Activated naive CD8-positive, alpha-beta T cell treated with anti-CD3 and anti-CD28 coated beads, Interleukin-2, amount 50 U/mL, for 24 hours (primary cell): ENCODE measurements around the gene EFHC2.
"Not testable (repeated sequence)": the region's sequence is repeated elsewhere in the genome, so short reads cannot be mapped to it uniquely, and the experiment has no call there.

ENCODE experiments used
- ATAC-seq: fragments of 150-1000 bp; cut with Tn5 transposase; one replicate; pipeline ENCODE4 v1.10.0; 2021
- DNase-seq: peaks from one replicate; pipeline ENCODE4 v3.0.0; 2021
- H3K27ac Mint-ChIP-seq: one replicate; pipeline ENCODE4 v1.8.0; 2021; ENCODE audit warnings: mild to moderate bottlenecking, mixed read lengths
- H3K27me3 Mint-ChIP-seq: one replicate; pipeline ENCODE4 v1.8.0; 2021; ENCODE audit warnings: mixed read lengths
- H3K36me3 Mint-ChIP-seq: one replicate; pipeline ENCODE4 v1.8.0; 2021; ENCODE audit warnings: low read depth, mixed read lengths
- H3K4me1 Mint-ChIP-seq: one replicate; pipeline ENCODE4 v1.8.0; 2021; ENCODE audit warnings: mixed read lengths
- H3K4me3 Mint-ChIP-seq: one replicate; pipeline ENCODE4 v1.8.0; 2021; ENCODE audit warnings: mild to moderate bottlenecking, moderate library complexity, mixed read lengths
- H3K9me3 Mint-ChIP-seq: one replicate; pipeline ENCODE4 v1.8.0; 2021; ENCODE audit warnings: mixed read lengths

EFHC2 gene

DNA sequence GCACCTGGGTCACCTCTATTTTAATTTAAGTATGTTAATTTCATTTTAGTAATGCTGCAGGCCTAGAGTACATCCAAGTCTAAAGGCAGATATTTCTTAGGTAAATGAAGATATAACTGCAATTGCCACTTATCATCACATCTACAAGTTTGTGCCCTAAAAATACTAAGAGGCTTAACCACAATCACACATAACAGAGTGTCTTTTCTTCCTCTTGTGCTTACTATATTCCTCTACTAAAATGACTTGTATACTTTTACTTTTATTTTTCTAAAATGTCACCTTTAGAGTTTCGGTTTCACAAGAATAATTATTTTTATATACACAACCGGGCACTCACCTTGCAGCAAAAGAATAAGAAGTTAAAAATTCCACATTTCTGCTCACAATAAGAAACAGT, 77.9 kb downstream of the EFHC2 start:
- Mint-ChIP-seq H3K27ac (no peak overlapping the region), H3K36me3 (no peaks in the 10 kb centered on the region), H3K9me3 (peaks cover 5% of the 10 kb centered on the region), H3K4me3 (no peak overlapping the region), H3K4me1 (peaks cover 27% of the 10 kb centered on the region), H3K27me3 (no peaks in the 10 kb centered on the region)
- DNase-seq (no peak), ATAC-seq (no peak)

DNA sequence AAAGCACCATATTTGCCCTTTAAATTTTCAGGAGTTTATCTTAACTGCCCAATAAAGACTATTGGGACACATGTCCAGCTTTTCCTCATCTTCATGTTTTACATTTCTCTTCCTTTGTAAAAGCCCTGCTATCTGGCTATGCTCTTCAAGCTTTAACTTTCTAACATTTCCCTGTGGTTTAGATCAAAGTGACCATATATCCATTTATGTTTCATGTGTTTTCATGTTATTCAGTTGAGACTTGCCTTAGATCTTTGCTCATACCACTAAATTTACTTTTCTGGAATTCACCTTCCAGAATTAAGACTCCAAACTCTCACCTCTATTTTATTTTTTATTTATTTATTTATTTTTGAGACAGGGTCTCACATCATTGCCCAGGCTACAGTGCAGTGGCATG, 78.5 kb downstream of the EFHC2 start:
- H3K27me3 Mint-ChIP-seq = no peaks in the 10 kb centered on the region
- DNase-seq (no peak), ATAC-seq (no peak)
- no peak overlapping the region for H3K27ac Mint-ChIP-seq
- no peaks in the 10 kb centered on the region for H3K36me3 Mint-ChIP-seq
- H3K4me3 Mint-ChIP-seq = no peak overlapping the region
- peaks cover 32% of the 10 kb centered on the region for H3K4me1 Mint-ChIP-seq
- H3K9me3 Mint-ChIP-seq = peaks cover 5% of the 10 kb centered on the region

DNA sequence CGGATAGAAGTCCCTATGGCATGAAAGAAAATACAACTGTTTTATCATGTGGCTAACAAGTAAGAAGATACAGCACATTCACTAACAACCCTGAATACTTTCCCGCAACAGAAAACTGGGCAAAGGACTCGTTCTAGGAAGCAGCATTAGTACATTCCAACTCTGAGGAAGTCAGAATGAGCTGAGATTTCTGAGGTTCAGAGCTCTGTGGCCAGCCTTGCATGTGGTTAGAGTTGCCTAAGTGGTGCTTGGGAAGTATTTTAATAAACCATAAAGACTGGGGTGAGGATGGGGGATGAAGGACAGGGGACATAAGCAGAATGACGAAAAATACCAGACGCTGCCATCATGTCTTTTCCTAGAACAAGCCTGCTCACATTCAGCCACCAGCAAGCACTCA, 82.2 kb downstream of the EFHC2 start:
- no peak overlapping the region for H3K27ac Mint-ChIP-seq
- no peak overlapping the region for H3K4me3 Mint-ChIP-seq
- no peaks in the 10 kb centered on the region for H3K36me3 Mint-ChIP-seq
- H3K27me3 Mint-ChIP-seq = no peaks in the 10 kb centered on the region
- no peaks in the 10 kb centered on the region for H3K9me3 Mint-ChIP-seq
- ATAC-seq (no peak), DNase-seq (no peak)
- H3K4me1 Mint-ChIP-seq = peaks cover 39% of the 10 kb centered on the region

GRCh38 chrX:44260609-44261008, 82.9 kb downstream of the EFHC2 start:
- no peak for ATAC-seq
- peaks cover 2% of the 10 kb centered on the region for H3K36me3 Mint-ChIP-seq
- H3K4me3 Mint-ChIP-seq = no peak overlapping the region
- peaks cover 6% of the 10 kb centered on the region for H3K9me3 Mint-ChIP-seq
- peaks cover 39% of the 10 kb centered on the region for H3K4me1 Mint-ChIP-seq
- no peaks in the 10 kb centered on the region for H3K27me3 Mint-ChIP-seq
- no peak overlapping the region for H3K27ac Mint-ChIP-seq
- no peak for DNase-seq

- H3K4me3 Mint-ChIP-seq, DNase-seq: not testable (repeated sequence)
- peaks cover 15% of the 10 kb centered on the region for H3K9me3 Mint-ChIP-seq
These were observed 87.7 kb downstream of the EFHC2 start for GRCh38 chrX:44255742-44256141.

GRCh38 chrX:44253575-44253942, 89.9 kb downstream of the EFHC2 start:
- no peak for ATAC-seq
- Mint-ChIP-seq H3K4me1 (peaks cover 32% of the 10 kb centered on the region), H3K27me3 (no peaks in the 10 kb centered on the region)

More at GRCh38 chrX:44255742-44256141, 87.7 kb downstream of the EFHC2 start:
- H3K27me3 Mint-ChIP-seq, H3K36me3 Mint-ChIP-seq, ATAC-seq: not testable (repeated sequence)
- Mint-ChIP-seq H3K27ac (peak overlapping the region; percentile 43), H3K4me1 (peaks cover 41% of the 10 kb centered on the region)

DNA sequence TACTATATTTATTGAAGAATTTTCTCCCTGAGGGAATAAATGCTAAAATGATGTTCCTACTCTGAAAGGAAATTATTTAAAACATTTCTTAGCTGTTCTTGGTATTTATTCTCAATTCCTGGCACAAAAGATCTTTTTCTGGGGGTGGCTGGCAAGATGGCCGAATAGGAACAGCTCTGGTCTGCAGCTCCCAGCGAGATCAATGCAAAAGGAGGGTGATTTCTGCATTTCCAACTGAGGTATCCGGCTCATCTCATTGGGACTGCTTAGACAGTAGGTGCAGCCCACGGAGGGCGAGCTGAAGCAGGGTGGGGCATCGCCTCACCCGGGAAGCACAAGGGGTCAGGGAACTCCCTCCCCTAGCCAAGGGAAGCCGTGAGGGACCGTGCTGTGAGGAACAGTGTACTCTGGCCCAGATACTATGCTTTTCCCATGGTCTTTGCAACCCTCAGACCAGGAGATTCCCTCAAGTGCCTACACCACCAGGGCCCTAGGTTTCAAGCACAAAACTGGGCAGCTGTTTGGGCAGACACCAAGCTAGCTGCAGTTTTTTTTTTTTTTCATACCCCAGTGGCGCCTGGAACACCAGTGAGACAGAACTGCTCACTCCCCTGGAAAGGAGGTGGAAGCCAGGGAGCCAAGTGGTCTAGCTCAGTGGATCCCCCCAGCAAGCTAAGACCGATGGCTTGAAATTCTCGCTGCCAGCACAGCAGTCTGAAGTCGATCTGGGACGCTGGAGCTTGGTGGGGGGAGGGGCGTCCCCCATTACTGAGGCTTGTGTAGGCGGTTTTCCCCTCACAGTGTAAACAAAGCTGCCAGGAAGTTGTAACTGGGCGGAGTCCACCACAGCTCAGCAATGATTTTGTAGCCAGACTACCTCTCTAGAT, 90.5 kb downstream of the EFHC2 start:
- H3K4me3 Mint-ChIP-seq = not testable (repeated sequence)

More at GRCh38 chrX:44253575-44253942, 89.9 kb downstream of the EFHC2 start:
- Mint-ChIP-seq H3K36me3 (peaks cover 10% of the 10 kb centered on the region), H3K27ac (peak overlapping the region; percentile 60), H3K9me3 (peaks cover 15% of the 10 kb centered on the region), H3K4me3 (no peak overlapping the region)
- DNase-seq = no peak

GRCh38 chrX:44247468-44247867, 96.0 kb downstream of the EFHC2 start:
- H3K4me3 Mint-ChIP-seq = no peak overlapping the region
- DNase-seq = no peak

More for the DNA sequence above, 90.5 kb downstream of the EFHC2 start:
- H3K36me3 Mint-ChIP-seq = peaks cover 10% of the 10 kb centered on the region
- peak; percentile 54 for DNase-seq
- ATAC-seq, H3K27me3 Mint-ChIP-seq: not testable (repeated sequence)
- H3K4me1 Mint-ChIP-seq = peaks cover 32% of the 10 kb centered on the region
- peak overlapping the region; percentile 60 for H3K27ac Mint-ChIP-seq
- peaks cover 15% of the 10 kb centered on the region for H3K9me3 Mint-ChIP-seq

DNA sequence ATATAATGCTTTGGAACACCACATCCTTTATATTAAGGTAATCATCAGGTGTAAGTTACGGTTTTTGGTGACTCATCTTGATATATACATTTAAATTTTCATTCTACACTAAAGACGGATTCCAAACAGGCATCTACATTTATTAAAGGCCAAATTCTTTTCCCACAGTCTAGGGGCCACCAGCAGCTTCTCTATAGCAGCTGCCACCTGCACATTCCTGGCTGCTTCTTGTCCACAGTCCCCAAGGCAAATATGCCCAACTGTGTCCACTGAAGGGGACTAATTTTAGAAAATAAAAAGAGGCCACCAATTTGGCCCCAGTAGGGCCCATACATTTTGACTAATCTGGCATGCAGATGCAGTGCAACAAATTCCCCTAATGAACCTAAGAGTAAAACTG, 96.6 kb downstream of the EFHC2 start:
- no peak for ATAC-seq
- peaks cover 16% of the 10 kb centered on the region for H3K4me1 Mint-ChIP-seq
- DNase-seq = no peak
- H3K4me3 Mint-ChIP-seq = no peak overlapping the region
- H3K36me3 Mint-ChIP-seq = peaks cover 3% of the 10 kb centered on the region
- H3K27ac Mint-ChIP-seq = no peak overlapping the region
- no peaks in the 10 kb centered on the region for H3K27me3 Mint-ChIP-seq
- no peaks in the 10 kb centered on the region for H3K9me3 Mint-ChIP-seq

More at GRCh38 chrX:44247468-44247867, 96.0 kb downstream of the EFHC2 start:
- no peak overlapping the region for H3K27ac Mint-ChIP-seq
- ATAC-seq = no peak
- no peaks in the 10 kb centered on the region for H3K9me3 Mint-ChIP-seq
- peaks cover 3% of the 10 kb centered on the region for H3K36me3 Mint-ChIP-seq
- H3K4me1 Mint-ChIP-seq = peaks cover 16% of the 10 kb centered on the region
- H3K27me3 Mint-ChIP-seq = no peaks in the 10 kb centered on the region

- Mint-ChIP-seq H3K9me3 (no peaks in the 10 kb centered on the region), H3K4me3 (no peak overlapping the region), H3K36me3 (peaks cover 3% of the 10 kb centered on the region), H3K4me1 (peaks cover 16% of the 10 kb centered on the region), H3K27ac (no peak overlapping the region), H3K27me3 (no peaks in the 10 kb centered on the region)
- no peak for DNase-seq
- ATAC-seq = no peak
These were observed 97.7 kb downstream of the EFHC2 start for GRCh38 chrX:44245733-44246132.

DNA sequence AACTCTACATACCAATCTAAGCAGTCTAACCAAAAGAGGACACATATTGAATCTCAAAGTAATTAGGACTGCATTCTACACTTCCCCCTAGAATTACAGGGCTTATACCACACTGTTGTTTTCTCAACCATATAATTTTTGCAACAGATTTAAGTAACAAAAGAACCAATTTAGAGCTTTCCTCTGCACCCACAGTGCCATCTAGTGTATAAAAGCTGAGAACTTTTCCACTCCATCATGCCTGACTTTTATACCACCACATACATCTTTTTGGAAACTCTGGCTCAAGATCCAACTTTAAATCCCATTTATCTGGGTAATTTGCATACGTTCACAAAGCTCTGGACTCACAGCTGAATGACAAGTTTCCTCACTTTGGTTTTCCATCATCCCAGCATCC, 99.5 kb downstream of the EFHC2 start:
- no peaks in the 10 kb centered on the region for H3K36me3 Mint-ChIP-seq
- peaks cover 16% of the 10 kb centered on the region for H3K4me1 Mint-ChIP-seq
- no peak overlapping the region for H3K4me3 Mint-ChIP-seq
- no peak overlapping the region for H3K27ac Mint-ChIP-seq
- no peaks in the 10 kb centered on the region for H3K27me3 Mint-ChIP-seq
- no peaks in the 10 kb centered on the region for H3K9me3 Mint-ChIP-seq
- ATAC-seq = no peak
- no peak for DNase-seq

GRCh38 chrX:44241546-44241945, 101.9 kb downstream of the EFHC2 start:
- no peaks in the 10 kb centered on the region for H3K36me3 Mint-ChIP-seq
- no peaks in the 10 kb centered on the region for H3K27me3 Mint-ChIP-seq
- no peak overlapping the region for H3K4me3 Mint-ChIP-seq
- no peaks in the 10 kb centered on the region for H3K9me3 Mint-ChIP-seq
- DNase-seq (no peak), ATAC-seq (no peak)
- peaks cover 16% of the 10 kb centered on the region for H3K4me1 Mint-ChIP-seq
- H3K27ac Mint-ChIP-seq = no peak overlapping the region

- DNase-seq = no peak
- no peak overlapping the region for H3K27ac Mint-ChIP-seq
- no peaks in the 10 kb centered on the region for H3K9me3 Mint-ChIP-seq
- peaks cover 12% of the 10 kb centered on the region for H3K4me1 Mint-ChIP-seq
- no peak overlapping the region for H3K4me3 Mint-ChIP-seq
- no peaks in the 10 kb centered on the region for H3K27me3 Mint-ChIP-seq
- no peaks in the 10 kb centered on the region for H3K36me3 Mint-ChIP-seq
- ATAC-seq = no peak
These were observed 103.4 kb downstream of the EFHC2 start for GRCh38 chrX:44240036-44240435.

GRCh38 chrX:44239036-44239435, 104.4 kb downstream of the EFHC2 start:
- Mint-ChIP-seq H3K27me3 (no peaks in the 10 kb centered on the region), H3K9me3 (no peaks in the 10 kb centered on the region), H3K27ac (no peak overlapping the region), H3K4me1 (peaks cover 9% of the 10 kb centered on the region), H3K4me3 (no peak overlapping the region), H3K36me3 (no peaks in the 10 kb centered on the region)
- ATAC-seq (no peak), DNase-seq (no peak)

- Mint-ChIP-seq H3K4me1 (peaks cover 3% of the 10 kb centered on the region), H3K27me3 (no peaks in the 10 kb centered on the region), H3K4me3 (no peak overlapping the region), H3K36me3 (peaks cover 2% of the 10 kb centered on the region), H3K27ac (no peak overlapping the region), H3K9me3 (no peaks in the 10 kb centered on the region)
- ATAC-seq = no peak
- DNase-seq = no peak
These were observed 107.9 kb downstream of the EFHC2 start for GRCh38 chrX:44235534-44235933.
